Sciatic nerve (tissue), 2 donors: ENCODE measurements around the gene CLRN3. TPM values are rescaled to one million over a fixed set of nuclear protein-coding genes. Genes with fewer than 3 reads are reported as not detected.

Source experiments
- ATAC-seq: fragments of 200-7000 bp; cut with Tn5 transposase; one replicate; pipeline ENCODE4 v1.9.1; 2020; ENCODE audit warnings: mild to moderate bottlenecking, moderate library complexity
- DNase-seq: peaks from one replicate; pipeline ENCODE4 v3.0.0-alpha.2; 2020; ENCODE audit warnings: low spot score
- intact Hi-C: fragments of 100-400 bp; cut with DNase I; formaldehyde crosslinking; loops from one replicate; pipeline ENCODE4 v1.14.2; 2022
- total RNA-seq: library from RNA; stranded (reverse); fragmentation: NEBNext Ultra II Directional; extraction: Animal tissue kit (Norgen Biotek cat#: 25700); gene quantifications from one replicate; pipeline ENCODE4 v1.2.1, GENCODE V29; 2021
- donor health status: DM: no; HTN: no; CAD: no.
- donor health status: DM: no; HTN: no; CAD: no.

Gene CLRN3, protein sequence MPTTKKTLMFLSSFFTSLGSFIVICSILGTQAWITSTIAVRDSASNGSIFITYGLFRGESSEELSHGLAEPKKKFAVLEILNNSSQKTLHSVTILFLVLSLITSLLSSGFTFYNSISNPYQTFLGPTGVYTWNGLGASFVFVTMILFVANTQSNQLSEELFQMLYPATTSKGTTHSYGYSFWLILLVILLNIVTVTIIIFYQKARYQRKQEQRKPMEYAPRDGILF
- not detected for total RNA-seq

DNA sequence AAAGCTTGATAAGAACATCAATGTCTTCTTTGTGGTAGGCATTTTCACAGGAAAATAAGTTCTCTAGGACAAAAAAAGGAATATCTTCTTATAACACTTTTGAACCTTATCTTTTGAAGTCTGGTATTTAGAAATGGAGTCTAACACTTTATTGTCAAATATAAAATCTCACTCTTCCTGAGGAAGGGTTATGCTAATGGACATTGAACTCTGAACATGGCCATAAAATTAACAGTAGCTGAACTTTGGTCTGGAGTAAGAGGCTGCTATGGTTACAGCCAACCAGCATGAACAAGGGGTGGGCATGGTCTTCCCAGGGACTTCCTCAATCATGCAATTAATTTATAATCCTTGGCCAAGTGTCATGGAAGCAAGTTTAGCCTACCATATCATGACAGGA is at the start of gene CLRN3:
Gene CLRN3, minus strand, starts transcription at position 199 of the 400 bp plus-strand sequence. Its CDS starts 157 bp downstream, at position 42.
- ATAC-seq: no peak
- intact Hi-C loops: no loop called here

DNA sequence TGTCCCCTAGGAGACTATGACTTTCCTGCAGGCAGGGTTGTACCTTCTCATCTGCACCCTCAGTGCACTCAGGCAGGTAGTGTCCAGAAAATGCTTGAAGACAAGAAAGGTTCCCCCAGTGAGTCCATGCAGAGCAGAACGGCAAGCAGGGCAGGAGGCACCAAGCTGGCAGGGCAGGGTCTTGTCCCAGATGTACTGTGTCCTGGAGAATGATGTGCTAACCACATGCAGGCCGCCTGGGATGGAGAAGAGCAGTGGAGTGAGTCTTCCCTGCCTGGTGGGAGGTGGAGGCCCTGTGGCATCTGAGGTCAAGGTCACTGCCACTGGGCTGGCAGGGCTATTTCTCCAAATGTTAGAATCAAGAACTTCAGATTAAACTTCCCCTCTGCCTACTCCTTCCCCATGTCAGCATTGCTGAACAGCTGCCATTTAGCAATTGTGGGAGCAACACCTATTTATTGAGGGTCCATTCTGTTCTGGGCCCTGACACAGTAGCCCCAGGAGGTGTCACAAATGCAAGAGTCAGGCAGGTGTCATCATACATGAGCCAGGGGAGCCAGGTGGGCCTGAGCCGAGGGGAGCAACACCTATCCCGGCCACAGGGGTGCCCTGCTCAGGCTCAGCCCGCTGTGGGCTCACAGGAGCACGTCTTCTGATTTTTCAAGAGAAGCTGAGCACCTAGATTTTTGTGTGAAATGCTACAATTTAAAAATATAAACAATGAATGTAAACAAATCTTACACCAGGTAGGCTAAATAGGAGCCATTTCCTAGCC is 48.3 kb upstream of the CLRN3 start:
- intact Hi-C loops: no loop called here
- ATAC-seq: no peak
- no peak for DNase-seq

More for the DNA sequence above, at the start of gene CLRN3:
- no peak for DNase-seq

DNA sequence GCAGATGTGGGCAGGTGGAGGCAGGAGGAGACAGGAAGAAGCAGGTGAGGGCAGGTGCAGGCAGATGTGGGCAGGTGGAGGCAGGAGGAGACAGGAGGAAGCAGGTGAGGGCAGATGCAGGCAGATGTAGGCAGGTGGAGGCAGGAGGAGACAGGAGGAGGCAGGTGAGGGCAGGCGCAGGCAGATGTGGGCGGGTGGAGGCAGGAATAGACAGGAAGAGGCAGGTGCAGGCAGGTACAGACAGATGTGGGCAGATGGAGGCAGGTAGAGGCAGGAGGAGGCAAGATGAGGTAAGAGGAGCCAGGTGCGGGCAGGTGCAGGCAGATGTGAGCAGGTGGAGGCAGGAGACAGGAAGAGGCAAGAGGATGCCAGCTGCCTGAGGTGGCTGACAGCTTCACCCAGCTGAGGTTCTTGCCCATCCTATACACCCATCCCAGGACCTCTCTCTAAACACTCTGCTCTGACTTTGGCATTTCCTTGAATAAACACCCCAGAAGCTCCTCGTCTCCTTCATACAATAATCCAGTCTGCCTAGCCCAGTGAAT is 47.1 kb upstream of the CLRN3 start:
- DNase-seq (no peak), ATAC-seq (no peak)
- intact Hi-C loops: no loop called here

DNA sequence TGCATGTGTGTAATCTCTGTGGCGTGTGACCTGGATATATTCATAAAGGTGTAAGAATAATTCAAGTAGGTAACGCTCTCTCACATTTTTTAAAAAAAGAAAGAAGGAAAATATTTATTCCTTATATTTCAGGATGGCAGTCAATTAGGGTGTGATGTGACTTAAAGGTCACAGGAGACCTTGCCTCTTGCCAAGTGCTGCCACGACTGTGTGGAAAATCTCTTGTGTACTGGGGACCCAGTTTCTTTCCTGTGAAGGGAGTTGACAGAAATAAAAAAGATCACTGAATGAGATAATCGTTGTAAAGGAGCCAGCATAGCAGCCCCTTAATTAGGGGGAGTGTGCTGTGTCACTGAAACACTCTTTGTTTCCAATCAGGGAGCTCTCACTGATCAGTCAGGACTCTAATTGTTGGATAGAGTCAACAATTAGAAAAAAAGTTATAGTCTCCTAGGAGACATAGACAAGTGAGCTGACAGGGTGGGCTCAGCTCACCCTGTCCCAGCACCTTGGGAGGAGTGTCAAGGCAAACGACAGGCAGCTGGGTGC is 45.2 kb upstream of the CLRN3 start:
- no peak for ATAC-seq

DNA sequence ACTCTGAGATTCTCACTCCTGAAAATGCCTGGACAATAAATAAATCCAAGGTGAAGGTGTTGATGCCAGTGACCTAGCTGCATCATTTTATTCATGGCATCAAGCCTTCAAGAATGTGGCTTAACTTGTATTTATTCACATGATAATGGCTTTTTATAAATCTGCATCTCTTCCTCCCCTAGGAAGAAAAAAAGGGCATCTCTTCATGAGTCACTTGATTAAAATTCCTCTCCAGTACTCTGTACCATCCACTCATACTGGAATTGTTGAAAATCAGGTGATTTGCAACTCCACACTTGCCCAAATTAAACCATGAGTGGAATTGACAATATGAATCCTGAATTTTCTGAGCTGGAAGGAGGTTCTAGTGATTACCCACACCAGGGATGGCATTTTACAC is 44.3 kb upstream of the CLRN3 start:
- DNase-seq: no peak
- no peak for ATAC-seq
- intact Hi-C loops: no loop called here

More for the DNA sequence above, 45.2 kb upstream of the CLRN3 start:
- no peak for DNase-seq
- intact Hi-C loops: no loop called here

DNA sequence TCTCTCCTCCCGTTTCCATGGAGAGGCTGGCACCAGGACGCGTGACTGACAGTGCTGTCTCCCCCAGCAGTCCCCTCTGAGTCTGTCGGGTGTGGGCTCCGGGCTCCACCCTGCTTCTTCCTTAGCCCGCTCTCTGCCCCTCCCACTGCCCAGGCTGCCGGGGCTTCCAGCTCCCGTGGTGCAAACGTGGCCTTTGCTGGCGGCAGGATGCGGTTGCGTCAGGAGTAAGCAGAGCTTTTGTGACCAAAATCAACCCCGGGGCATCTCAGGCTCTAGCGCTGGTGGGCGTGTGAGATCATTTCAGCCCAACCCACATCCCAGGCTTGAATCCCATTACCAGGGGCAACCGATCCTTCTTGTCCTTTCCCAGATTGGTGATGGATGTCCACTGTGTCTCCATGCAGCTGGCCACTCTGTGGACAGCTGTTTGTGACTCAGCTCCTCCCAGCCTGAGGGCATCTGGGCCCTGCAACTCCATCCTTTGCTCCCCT is 42.4 kb upstream of the CLRN3 start:
- no peak for DNase-seq
- intact Hi-C loops: no loop called here
- no peak for ATAC-seq

DNA sequence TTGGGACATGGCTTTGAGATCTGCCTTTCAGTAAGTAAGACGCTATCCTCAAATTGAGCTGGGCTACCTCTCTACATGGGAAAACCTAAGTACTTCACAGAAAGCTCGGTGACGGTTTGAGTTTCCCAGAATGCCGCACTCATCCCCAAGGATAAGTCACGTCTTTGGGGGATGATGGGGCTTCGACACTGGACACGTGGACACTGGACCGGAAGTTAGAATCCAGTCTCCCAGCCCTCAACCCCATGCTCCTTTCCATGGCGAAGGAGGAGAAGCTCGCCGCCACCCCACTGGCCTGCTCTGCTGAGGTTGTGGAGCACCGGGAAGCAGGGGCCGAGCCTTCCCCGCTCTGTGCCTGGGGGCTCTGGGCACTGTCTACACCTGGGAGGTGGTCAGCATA is 41.6 kb upstream of the CLRN3 start:
- intact Hi-C loops: no loop called here
- ATAC-seq (no peak), DNase-seq (no peak)

DNA sequence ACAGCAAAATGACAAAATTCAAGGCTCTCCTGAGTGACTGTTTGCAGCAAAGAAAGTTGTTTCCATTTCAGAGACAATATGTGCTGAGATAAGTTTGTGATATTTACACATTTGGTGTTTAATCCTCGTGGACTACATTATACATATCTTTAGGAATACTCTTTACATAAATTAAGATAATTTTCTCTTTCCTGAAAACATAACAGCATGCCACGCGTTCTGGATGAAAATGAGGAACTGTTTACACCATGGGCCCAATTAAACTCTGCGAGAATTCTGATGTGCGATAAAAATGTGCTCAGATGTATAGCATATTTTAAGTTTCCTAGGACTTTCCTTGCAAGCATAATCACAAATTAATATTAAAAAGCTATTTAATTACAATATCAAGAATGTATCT is 40.5 kb upstream of the CLRN3 start:
- DNase-seq (no peak), ATAC-seq (no peak)
- intact Hi-C loops: no loop called here

DNA sequence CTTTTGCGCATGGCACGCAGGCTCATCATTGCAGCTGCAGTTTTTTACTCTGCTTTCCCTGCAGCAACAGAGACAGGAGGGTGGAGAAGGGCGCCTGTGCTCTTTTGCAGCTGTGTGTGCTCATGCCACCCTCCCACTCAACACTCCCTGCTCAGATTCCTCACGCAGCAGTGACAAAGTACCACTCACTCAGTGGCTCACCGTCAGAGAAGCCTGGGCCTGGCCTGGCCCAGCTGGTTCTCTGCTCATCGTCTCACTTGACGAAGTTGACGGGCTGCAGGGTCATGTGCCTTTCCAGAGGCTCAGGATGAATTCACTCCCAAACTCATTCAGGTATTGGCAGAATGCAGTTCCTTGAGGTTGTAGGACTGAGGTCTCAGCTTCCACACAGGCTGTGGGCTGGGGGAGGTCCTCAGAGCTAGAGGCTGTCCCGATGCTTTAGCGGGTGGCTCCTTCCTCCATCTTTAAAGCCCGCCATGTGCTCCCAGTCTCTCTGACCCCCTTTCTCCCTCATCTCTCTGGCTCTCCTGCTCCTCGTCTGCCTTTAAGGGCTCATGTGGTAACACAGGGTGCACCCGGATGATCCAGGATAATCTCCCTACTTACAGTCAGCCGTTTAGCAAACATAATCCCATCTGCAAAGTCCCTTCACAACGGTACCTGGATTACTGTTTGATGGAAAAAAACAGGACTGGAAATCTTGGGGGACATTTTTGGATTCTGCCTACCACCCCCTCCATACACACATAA is 40.0 kb upstream of the CLRN3 start:
- no peak for DNase-seq
- no peak for ATAC-seq
- intact Hi-C loops: no loop called here

DNA sequence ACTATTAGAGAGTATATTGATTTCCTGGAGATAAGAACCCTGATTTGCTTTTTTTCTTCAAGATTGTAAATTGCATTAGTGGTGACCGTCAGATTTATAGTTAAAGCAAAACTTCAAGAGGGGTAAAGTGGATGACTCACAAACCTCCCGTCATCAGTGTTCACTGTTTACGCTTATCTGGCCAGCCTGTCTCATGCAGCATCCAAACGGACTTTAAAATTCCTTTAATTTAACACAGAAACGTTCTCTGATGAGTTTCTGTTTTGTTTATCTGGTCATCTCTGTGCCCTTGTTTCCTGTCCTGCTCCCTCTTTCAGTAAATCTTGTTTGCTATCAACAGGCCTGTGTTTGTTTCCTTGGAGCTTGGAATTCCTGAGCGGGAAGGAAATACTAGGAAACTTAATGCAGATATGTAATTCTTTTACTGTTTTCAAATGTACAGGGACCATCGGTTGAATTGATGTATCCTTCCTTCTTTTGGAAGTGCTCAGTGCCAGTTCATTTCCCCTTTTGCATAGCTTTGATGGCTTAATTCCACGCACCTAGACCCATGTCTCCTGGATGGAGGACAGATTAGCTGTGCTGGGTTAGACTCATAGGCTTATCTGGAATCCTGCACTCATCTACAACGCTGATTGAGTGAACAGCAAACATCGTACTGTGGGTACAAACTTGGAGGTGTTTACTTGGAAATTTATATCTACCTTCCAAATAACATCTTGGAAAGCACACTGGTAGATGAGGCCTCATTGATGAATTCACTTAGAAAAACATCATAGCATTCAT is 35.5 kb upstream of the CLRN3 start:
- DNase-seq: no peak
- intact Hi-C loops: no loop called here
- ATAC-seq: no peak

DNA sequence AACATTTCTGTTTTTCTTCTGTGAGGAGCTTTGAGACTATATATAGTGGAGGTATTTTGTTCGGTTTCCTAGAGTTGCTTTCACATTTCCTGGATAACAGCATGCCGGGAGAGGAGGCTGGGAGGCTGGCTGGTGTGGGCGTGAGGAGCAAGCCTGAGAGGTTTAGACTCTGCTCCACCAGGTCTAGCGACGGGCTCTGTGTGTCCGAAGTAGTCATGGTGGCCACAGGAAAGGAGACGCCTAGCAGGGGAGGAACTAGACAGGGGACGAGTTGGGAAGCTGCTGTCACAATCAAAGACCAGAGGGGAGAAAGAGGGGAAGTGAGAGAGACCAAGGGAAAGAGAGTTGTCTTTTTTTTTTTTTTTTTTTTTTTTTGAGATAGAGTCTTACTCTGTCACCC is 33.7 kb upstream of the CLRN3 start:
- intact Hi-C loops: no loop called here
- ATAC-seq (peak; percentile 49), DNase-seq (no peak)

DNA sequence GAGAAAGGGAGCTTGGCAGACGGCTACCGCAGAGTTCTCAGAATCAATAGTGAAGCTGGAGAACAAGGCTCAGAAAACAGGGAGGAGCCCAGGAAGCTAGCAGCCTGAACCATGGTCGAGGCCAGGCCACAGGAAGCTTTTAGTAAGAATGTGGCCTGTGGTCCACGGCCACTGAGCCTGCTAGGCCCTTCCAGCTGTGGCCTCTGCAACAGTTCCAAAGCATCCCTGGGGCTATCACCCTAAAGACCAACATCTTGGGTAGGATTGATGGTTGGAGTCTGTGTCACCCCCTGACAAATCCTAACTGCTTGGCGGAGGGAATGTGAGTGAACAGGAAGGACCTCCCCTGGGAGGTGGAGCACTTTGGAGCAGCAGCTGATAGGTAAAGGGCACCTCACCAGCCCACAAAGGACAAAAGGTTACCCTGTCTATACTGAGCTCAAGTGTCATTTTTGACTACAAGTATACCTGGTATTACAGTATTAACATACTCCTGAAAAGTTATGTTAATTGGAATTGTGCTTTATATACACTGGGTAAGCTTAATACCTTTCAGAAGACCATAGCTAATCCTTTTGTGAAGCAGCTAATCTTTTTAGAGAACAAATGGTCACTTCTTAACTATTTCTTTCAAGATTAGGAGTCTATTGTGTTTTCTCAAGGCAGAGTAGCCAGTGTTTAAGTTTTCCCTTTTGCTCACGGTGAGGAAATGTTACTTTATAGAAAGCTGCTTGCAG is 32.9 kb upstream of the CLRN3 start:
- ATAC-seq: no peak
- DNase-seq: no peak
- intact Hi-C loops: no loop called here

DNA sequence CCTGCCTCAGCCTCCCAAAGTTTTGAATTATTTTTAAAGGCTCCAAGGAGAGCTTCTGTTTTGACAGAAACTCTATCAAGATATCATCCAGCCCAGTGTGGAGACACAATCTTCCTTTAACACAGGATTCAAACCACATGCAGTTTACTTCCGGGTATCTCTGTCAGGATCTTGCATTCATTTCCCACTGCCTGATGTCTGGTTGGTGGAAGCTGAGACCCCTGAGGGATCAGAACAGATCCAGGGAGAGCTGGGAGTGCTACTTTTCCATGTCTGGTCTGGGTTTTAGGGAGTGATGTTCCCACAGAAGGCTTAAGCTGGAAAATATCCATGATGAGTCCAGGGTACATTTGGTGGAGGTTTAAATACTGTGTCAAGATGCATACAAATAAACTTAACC is 30.9 kb upstream of the CLRN3 start:
- DNase-seq: no peak
- ATAC-seq: no peak
- intact Hi-C loops: loop anchor here (5.0 kb wide), 1 partner anchor 79 kb away; no protein-coding TSS in a partner anchor

DNA sequence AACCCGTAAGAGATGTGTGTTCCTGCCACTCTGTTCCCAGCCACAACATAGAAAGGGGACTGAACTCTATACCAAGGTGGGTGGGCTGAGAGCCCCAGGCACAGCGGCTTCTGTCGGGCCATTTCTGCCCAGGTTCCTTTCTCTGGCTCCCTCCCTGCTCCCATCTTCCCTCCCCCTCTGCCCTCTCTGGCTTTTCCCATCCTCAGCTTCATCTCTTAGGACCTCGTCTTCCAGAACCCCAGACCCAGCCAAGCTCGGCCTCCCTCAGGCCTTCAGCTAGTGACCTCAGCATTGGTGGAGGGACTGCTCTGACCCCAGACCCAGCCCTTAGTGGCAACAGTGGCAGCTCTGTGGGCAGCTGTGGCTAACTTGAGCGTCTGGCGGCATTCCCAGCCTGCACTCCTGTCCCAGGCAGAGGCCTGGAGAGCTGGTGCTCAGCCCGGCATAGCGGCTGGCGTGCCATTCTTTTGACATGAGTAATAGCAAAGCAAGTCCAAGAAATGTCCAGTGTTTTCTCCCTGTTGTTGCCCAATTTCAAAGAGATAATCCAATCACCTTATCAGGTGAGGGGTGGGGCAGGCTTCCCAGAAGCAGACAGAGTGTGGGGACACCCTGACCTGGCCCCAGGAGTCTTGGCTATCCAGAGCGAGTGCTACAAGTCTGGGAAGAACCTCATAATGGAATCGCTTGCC is 30.1 kb upstream of the CLRN3 start:
- intact Hi-C loops: loop anchor here (5.0 kb wide), 1 partner anchor 79 kb away; no protein-coding TSS in a partner anchor
- DNase-seq: no peak
- peak; percentile 60 for ATAC-seq

DNA sequence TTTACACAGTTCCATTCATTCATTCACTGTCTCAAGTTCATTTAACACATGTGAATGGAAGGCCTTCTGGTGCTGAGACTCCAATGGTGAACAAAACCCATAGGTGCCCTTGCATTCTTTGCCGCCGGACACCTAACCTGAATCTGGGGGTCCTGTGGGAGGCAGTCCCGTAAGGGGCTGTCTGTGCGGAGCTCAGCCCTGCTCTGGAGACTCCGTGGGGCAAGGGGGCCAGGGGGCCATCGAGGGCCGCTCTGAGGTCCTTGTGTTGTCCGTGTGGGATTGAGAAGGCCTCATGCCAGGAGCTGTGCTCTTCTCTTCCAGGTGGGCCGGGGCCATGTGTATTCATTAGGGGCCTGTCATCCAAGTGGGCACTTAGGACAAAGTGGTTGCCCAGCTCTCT is 29.5 kb upstream of the CLRN3 start:
- DNase-seq: no peak
- intact Hi-C loops: loop anchor here (5.0 kb wide), 1 partner anchor 80 kb away; no protein-coding TSS in a partner anchor
- no peak for ATAC-seq

DNA sequence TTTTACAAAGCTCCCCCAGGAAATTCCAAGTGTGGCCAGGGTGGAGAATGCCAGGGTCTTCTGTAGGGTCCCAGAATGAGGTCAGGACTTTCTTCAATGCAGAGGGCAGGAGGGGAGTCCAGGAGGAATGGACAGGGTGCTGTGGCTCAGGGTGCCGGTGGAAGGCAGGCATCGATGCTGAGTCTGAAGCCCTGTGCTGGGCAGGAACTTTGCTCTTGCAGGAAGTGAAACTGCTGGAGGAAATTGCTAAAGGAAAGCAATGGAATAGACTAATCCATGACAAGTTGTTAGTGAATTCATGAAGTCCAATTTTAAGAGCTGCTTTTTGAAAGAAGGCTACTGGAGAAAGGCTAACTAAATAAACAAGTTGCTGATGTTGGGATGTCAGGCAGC is 29.0 kb upstream of the CLRN3 start:
- peak; percentile 25 for ATAC-seq

More for the DNA sequence above, 29.0 kb upstream of the CLRN3 start:
- intact Hi-C loops: loop anchor here (5.0 kb wide), 1 partner anchor 81 kb away; no protein-coding TSS in a partner anchor
- DNase-seq: no peak
